Aorta (tissue), 5 donors: ENCODE measurements around the gene FOXC2. TPM values are rescaled to one million over a fixed set of nuclear protein-coding genes. Genes with fewer than 3 reads are reported as not detected.

ENCODE experiments used
- ATAC-seq: fragments of 200-7000 bp; cut with Tn5 transposase; one replicate; pipeline ENCODE4 v1.9.1; 2022; ENCODE audit warnings: moderate library complexity; ENCODE audit not compliant: low FRiP score
- DNase-seq, 2 donors: peaks; one replicate each; pipeline ENCODE4 v3.0.0-alpha.2; 2020
- H3K27ac ChIP-seq, 2 donors: one replicate each; pipeline ENCODE4 v1.5.1; 2013; ENCODE audit warnings: low read length in 2 of 2, mild to moderate bottlenecking in 2 of 2, moderate library complexity in 2 of 2, control low read depth in 1 of 2, inconsistent platforms in 1 of 2, low read depth in 1 of 2
- H3K27me3 ChIP-seq, 2 donors: one replicate each; pipeline ENCODE4 v1.6.1; 2013; ENCODE audit warnings: control low read depth in 1 of 2, low read length in 1 of 2, mild to moderate bottlenecking in 1 of 2, moderate library complexity in 1 of 2; ENCODE audit not compliant: insufficient read depth in 2 of 2, control insufficient read depth in 1 of 2
- H3K36me3 ChIP-seq, 2 donors: one replicate each; pipeline ENCODE4 v1.6.1; 2013; ENCODE audit warnings: control low read depth in 1 of 2, low read length in 1 of 2, mild to moderate bottlenecking in 1 of 2; ENCODE audit not compliant: insufficient read depth in 2 of 2, control insufficient read depth in 1 of 2
- H3K4me1 ChIP-seq, 2 donors: one replicate each; pipeline ENCODE4 v1.6.1; 2013; ENCODE audit warnings: low read length in 2 of 2, control low read depth in 1 of 2, mild to moderate bottlenecking in 1 of 2, moderate library complexity in 1 of 2; ENCODE audit not compliant: insufficient read depth in 2 of 2, control insufficient read depth in 1 of 2
- H3K4me3 ChIP-seq, 2 donors: one replicate each; pipeline ENCODE4 v1.5.1; 2013; ENCODE audit warnings: low read length in 2 of 2, control low read depth in 1 of 2, mild to moderate bottlenecking in 1 of 2
- H3K9me3 ChIP-seq: one replicate; pipeline ENCODE4 v1.6.1; 2013; ENCODE audit warnings: mild to moderate bottlenecking, low read length; ENCODE audit not compliant: control insufficient read depth
- WGBS, 2 donors: extraction: QIAGEN DNeasy Blood & Tissue Kit; methylation state at CpG; one replicate each; pipeline ENCODE4 v1.1.7; 2013; 5-methylcytosine and 5-hydroxymethylcytosine counted together
- intact Hi-C, 2 donors: fragments of 100-400 bp; cut with DNase I; formaldehyde crosslinking; loops; one replicate each; pipeline versions ENCODE4 v1.14.2 to v1.15.0; 2022
- long read RNA-seq, 2 donors: library from polyadenylated mRNA; unstranded; transcript quantifications; one replicate each; pipeline ENCODE4 v2.0.0, GENCODE V29; 2020 to 2021
- polyA plus RNA-seq, 2 donors: library from polyadenylated mRNA; stranded (reverse); fragments of 200-250 nt; gene quantifications; one replicate each; pipeline ENCODE4 v1.2.3, GENCODE V29; 2013
- total RNA-seq, 2 donors: library from RNA; stranded (reverse); fragmentation: NEBNext Ultra II Directional; extraction: Animal tissue kit (Norgen Biotek cat#: 25700); gene quantifications; one replicate each; pipeline ENCODE4 v1.2.1, GENCODE V29; 2021
- donor health status: healthy with polysubstance abuse.
- donor health status: Bipolar disorder and iron deficiency.
- donor health status: DM: no; HTN: no; CAD: no.
- donor health status: DM: no; HTN: no; CAD: no.
- donor health status: DM: yes; HTN: yes; CAD: no.

The FOXC2 gene
- total RNA-seq, result 10 to 100 TPM; 29.0 to 45.4 TPM
- 10 to 100 TPM in 1 of 2 donors, 1 to 10 TPM in 1; 8.6 to 22.8 TPM for polyA plus RNA-seq
- long read RNA-seq, donor 1, transcript FOXC2-201 (1 exons, 2,478 nt), result major isoform, 12 of 12 reads
- long read RNA-seq, donor 1, partial matches to known transcripts, result 0 of 12 reads
- long read RNA-seq, donor 1, other reads (novel, unspliced or antisense), result 0 of 12 reads
- long read RNA-seq, donor 2, transcript FOXC2-201 (1 exons, 2,478 nt), result major isoform, 18 of 34 reads
- long read RNA-seq, donor 2, transcript FOXC2-202 (1 exons, 2,900 nt), result minor isoform, 16 of 34 reads
- long read RNA-seq, donor 2, partial matches to known transcripts, result 0 of 34 reads
- long read RNA-seq, donor 2, other reads (novel, unspliced or antisense), result 0 of 34 reads

DNA sequence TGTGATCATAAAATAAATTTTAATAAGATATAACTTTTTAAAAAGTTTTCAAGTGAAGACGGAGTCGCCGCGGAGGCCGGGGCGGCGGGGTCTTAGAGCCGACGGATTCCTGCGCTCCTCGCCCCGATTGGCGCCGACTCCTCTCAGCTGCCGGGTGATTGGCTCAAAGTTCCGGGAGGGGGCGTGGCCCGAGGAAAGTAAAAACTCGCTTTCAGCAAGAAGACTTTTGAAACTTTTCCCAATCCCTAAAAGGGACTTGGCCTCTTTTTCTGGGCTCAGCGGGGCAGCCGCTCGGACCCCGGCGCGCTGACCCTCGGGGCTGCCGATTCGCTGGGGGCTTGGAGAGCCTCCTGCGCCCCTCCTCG, at the start of gene FOXC2:
Gene FOXC2 (plus strand): TSS at position 229 of the 365 bp plus-strand sequence. CDS start 507 bp downstream, outside the sequence.
- no peaks in the 10 kb centered on the region for H3K36me3 ChIP-seq
- no peaks in the 10 kb centered on the region for H3K4me1 ChIP-seq
- no peaks in the 10 kb centered on the region for H3K9me3 ChIP-seq
- peak within 1 kb of the TSS; percentile 88 to 91 for H3K27ac ChIP-seq
- no peaks in the 10 kb centered on the region for H3K27me3 ChIP-seq
- H3K4me3 ChIP-seq, result peak within 1 kb of the TSS; percentile 85 to 98
- intact Hi-C loops, result loop anchor here (5.0 to 10.0 kb wide), 3 partner anchors 266 to 818 kb away; partner anchors contain the start of gene FBXO31 (in 1 of the 2)
- DNase-seq (peak; percentile 96 to 97), ATAC-seq (peak; percentile 78)
- 0 to 1% methylated on average over 30 of the region's 30 CpGs for WGBS, 2 donors

DNA sequence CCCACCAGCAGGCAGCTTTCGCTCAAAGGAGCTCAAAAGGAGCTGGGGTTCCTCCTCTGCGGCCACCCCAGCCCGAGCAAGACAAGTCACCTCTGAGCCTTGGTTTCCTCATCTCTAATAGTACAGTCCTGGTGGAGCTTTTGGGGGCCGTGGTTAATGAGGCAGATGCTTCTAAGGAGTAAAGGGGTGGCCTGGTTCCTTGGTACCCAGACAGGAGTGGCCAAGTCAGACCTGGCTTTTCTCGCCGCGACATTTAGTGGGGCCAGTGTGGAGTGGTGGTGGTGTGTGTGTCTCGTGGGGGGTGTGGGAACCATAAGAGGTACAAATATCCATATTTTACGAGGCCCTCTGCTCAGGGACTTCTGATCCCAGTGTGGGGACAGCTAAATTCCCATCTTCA, 49.6 kb upstream of the FOXC2 start:
- no peaks in the 10 kb centered on the region for H3K4me1 ChIP-seq
- H3K9me3 ChIP-seq, result no peaks in the 10 kb centered on the region
- ATAC-seq (no peak), DNase-seq (peak in 1 of 2 donors; percentile 36)
- no peaks in the 10 kb centered on the region for H3K27me3 ChIP-seq
- no peaks in the 10 kb centered on the region for H3K36me3 ChIP-seq
- no peak overlapping the region for H3K4me3 ChIP-seq
- intact Hi-C loops, result loop anchor here (2.0 kb wide), 1 partner anchor 176 kb away; no protein-coding TSS in a partner anchor
- H3K27ac ChIP-seq, result no peak overlapping the region
- 41 to 44% methylated on average over 9 of the region's 9 CpGs for WGBS, 2 donors

DNA sequence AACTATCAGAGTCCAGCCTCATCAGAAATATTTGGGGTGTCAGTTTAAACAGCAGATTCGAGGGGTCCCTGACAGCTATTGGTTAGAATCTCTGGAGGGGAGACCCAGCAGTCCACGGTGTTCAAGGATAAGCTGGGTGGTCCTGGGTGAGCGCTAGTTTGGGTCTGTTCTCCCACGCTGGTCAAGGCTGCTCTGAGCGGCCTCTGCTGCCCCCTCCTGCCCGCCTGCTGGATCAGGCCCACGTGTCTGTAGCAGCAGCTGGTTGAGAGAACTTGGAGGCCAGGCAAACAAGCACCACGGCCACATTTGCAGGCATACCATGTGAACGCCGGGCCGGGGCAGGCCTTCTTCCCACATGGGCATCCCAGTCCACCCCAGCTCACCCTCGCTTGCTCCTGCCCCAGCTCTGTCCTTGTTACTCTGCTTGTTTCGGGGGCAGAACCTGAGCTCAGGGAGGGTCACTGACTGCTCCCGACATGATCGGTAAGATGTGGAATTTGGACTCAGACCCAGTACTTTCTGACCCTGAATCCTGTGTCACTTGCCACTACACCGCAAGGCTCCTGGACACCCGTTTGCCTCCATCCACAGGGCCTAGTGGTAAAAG, 48.9 kb upstream of the FOXC2 start:
- H3K4me3 ChIP-seq, result no peak overlapping the region
- H3K27ac ChIP-seq, result no peak overlapping the region
- peak; percentile 77 for ATAC-seq
- 20 to 21% methylated on average over 17 of the region's 17 CpGs for WGBS, 2 donors
- no peaks in the 10 kb centered on the region for H3K27me3 ChIP-seq
- intact Hi-C loops, result loop anchor here (2.0 kb wide), 2 partner anchors 177 to 445 kb away; no protein-coding TSS in a partner anchor
- H3K36me3 ChIP-seq, result no peaks in the 10 kb centered on the region
- peak; percentile 71 to 85 for DNase-seq
- no peaks in the 10 kb centered on the region for H3K4me1 ChIP-seq
- no peaks in the 10 kb centered on the region for H3K9me3 ChIP-seq

DNA sequence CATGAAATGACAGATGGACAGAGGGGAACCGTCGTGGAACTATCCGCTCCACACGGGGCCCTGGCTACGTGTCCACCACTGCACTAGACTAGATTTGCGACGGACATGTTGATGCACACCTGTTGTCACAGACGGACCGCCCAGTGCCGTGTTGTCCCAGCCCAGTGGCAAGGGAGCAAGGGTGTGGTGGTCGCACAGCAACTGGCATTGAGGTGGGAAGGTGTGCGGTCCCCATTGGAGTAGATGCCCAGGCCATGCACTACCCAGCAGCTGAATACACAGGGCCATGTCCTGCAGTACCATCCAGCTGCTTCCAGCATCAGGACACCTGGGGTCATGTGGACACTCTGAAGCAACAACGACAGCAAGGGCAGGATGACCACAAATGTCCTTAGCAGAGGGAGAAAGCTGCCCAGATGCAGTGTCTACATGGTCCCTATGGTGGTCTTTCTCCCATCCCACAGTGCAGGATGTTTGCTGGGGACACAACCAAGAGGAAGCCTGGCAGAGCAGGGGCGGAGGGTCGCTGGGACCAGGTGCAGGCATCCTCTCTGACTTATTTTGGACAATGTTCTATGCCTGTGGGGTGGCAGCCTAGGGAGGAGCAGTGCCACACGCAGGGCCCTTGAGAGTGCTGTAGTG, 47.5 kb upstream of the FOXC2 start:
- Histone ChIP-seq H3K27me3 (no peaks in the 10 kb centered on the region), H3K9me3 (no peaks in the 10 kb centered on the region), H3K4me1 (no peaks in the 10 kb centered on the region), H3K36me3 (no peaks in the 10 kb centered on the region), H3K27ac (no peak overlapping the region), H3K4me3 (no peak overlapping the region)
- ATAC-seq (no peak), DNase-seq (peak in 1 of 2 donors; percentile 66)
- intact Hi-C loops, result loop anchor here in 1 of 2 donors (2.0 kb wide), 1 partner anchor 446 kb away; no protein-coding TSS in a partner anchor
- WGBS, 2 donors, result 82 to 86% methylated on average over 16 of the region's 16 CpGs

DNA sequence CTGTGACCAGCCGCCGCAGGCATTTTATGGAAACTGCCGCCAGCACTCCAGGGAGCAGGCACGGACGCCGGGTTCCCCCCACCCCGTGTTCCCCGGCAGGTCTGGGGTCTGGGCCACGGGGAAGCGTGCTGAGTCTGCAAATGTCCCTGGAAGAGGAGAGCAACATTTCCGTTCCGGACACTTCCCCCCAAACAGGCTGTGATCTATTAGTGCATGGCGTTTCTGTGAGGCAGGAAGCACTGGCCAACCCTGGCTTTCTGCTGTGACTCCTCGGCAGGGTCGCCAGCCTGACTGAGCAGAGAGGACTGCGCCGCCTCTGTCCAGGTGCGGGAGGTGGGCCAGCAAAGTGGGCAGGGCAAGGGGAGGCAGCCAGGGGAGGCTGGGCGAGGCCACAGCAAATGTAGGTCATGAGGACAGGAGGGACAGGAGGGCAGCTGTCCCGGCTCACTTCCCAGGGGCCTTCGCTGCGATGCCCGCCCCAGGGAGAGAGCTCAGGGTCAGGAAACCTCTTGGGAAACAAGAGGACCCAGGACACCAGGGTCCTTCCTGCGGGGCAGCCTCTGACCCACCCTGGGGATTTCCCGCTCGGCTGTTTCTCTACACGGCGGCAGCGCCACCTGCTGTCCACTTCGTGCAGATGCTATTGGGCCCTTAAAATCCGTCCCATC, 46.8 kb upstream of the FOXC2 start:
- H3K27ac ChIP-seq, result no peak overlapping the region
- 14 to 16% methylated on average over 31 of the region's 31 CpGs for WGBS, 2 donors
- H3K27me3 ChIP-seq, result no peaks in the 10 kb centered on the region
- H3K9me3 ChIP-seq, result no peaks in the 10 kb centered on the region
- H3K4me3 ChIP-seq, result no peak overlapping the region
- no peaks in the 10 kb centered on the region for H3K4me1 ChIP-seq
- ATAC-seq (no peak), DNase-seq (peak in 1 of 2 donors; percentile 90)
- intact Hi-C loops, result loop anchor here (1.0 to 5.0 kb wide), 3 partner anchors 447 to 702 kb away; no protein-coding TSS in a partner anchor
- H3K36me3 ChIP-seq, result no peaks in the 10 kb centered on the region

DNA sequence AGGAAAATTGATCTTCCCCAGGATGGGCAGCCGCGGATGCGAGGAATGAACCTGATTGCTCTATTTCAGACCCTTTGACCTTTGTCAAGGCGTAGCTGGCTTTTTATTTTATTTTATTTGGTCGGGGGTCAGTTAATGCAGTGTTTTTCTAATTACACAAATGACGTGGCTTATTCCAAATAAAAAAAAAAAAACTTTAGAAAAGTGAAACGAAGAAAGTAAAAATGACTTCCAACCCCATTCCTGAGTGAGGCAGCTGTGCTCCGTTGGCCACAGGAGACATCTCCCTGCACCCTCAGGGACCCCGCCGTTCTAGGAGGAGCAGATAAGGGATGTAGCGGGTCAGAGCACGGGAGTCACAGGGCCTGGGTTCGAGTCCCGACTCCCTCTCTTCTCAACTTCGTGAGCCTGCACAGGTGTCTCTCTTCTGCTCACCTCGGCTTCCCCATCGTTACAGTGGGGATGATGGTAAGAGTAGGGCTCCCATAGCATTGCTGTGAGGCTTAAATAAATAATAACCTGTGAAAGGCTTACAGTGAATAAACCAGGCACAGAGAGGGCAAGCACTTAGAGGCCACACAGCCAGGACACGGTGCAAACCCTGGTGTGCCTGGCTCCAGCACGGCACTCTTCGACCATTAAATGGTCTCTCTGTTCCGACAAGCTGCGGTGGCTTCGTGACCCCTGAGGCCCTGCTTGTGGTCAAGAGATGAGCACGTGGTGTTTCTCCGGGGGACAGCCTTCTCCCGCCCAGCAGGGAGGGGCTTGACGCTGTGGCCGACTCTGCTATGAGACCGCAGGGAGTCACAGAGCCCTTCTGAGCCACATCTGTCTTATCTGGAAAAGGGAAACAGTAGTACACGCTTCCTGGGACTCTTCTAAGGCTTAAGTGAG, 46.1 kb upstream of the FOXC2 start:
- H3K36me3 ChIP-seq, result no peaks in the 10 kb centered on the region
- no peaks in the 10 kb centered on the region for H3K4me1 ChIP-seq
- 40 to 43% methylated on average over 30 of the region's 30 CpGs for WGBS, 2 donors
- peak in 1 of 2 donors; percentile 69 for DNase-seq
- ATAC-seq, result no peak
- H3K9me3 ChIP-seq, result no peaks in the 10 kb centered on the region
- intact Hi-C loops, result loop anchor here in 1 of 2 donors (1.0 to 5.0 kb wide), 2 partner anchors 448 to 703 kb away; no protein-coding TSS in a partner anchor
- H3K27me3 ChIP-seq, result no peaks in the 10 kb centered on the region
- no peak overlapping the region for H3K27ac ChIP-seq
- H3K4me3 ChIP-seq, result no peak overlapping the region

DNA sequence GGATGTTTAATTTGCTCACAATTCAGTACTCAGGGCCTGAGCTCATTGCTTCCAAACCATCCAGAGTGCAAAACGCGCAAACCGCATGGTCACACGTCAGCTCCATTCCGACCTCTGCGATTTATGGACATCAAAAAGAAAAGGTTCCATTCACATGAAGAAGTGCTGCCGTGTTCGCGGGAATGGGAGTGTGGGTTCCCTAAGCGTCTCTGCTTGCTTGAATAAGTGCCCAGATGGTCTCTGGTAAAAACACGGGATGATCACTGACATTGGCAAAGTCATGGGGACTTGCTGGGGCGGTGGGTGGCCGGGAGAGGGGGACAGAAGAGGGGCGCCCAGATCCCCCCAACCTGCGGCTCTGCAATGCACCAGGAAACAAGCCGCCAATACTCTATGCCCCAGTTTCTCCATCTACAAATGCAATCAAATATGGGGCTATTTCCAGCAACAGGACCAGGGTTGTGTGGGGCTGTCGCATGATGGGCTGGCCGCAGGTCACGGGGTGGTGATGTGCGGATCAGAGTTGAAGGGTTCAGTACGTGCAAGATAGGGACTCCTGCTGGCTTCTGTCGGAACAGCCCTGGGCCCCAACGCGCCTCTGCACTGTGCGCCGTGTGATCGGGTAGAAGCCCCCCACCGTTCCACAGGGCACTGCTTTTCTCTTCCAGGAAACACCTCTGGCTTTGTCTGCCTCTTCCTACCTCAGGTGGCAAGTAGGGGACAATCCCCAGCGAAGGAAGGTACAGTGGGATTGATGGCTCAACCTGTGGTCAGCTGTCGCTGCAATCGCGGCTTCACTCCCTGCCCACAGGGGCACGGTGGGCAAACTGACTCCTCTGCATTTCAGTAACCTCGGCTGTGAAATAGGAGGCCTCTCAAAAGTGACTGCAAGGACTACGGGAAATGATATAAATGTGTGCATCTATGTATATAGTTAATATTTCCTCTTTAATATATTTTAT, 45.1 kb upstream of the FOXC2 start:
- Histone ChIP-seq H3K27ac (no peak overlapping the region), H3K9me3 (no peaks in the 10 kb centered on the region), H3K4me1 (no peaks in the 10 kb centered on the region), H3K36me3 (no peaks in the 10 kb centered on the region), H3K27me3 (no peaks in the 10 kb centered on the region), H3K4me3 (no peak overlapping the region)
- 66 to 72% methylated on average over 35 of the region's 35 CpGs for WGBS, 2 donors
- DNase-seq (peak in 1 of 2 donors; percentile 31), ATAC-seq (no peak)
- intact Hi-C loops, result loop anchor here in 1 of 2 donors (5.0 kb wide), 1 partner anchor 704 kb away; no protein-coding TSS in a partner anchor
